Parathyroid adenoma (tissue), 2 donors: Measurements from ENCODE around the gene HOATZ.
A peak's percentile ranks its signal among the peaks of the same experiment; 100 is the strongest.

ENCODE experiments used
- H2AFZ ChIP-seq: fragments of 300-600 bp; sonication (generic); one replicate; pipeline ENCODE4 v1.7.0; 2017; ENCODE audit warnings: antibody characterized with exemption, mild to moderate bottlenecking
- H3K27ac ChIP-seq: fragments of 300-600 bp; sonication (generic); one replicate; pipeline ENCODE4 v1.7.0; 2017
- H3K27me3 ChIP-seq: fragments of 300-600 bp; sonication (generic); one replicate; pipeline ENCODE4 v1.7.0; 2017; ENCODE audit warnings: low read length; ENCODE audit not compliant: control insufficient read depth, insufficient read depth
- H3K36me3 ChIP-seq: fragments of 300-600 bp; sonication (generic); one replicate; pipeline ENCODE4 v1.7.0; 2017; ENCODE audit warnings: low read length; ENCODE audit not compliant: control insufficient read depth, insufficient read depth
- H3K4me1 ChIP-seq: fragments of 300-600 bp; sonication (generic); one replicate; pipeline ENCODE4 v1.7.0; 2017; ENCODE audit warnings: control low read depth
- H3K4me2 ChIP-seq: fragments of 300-600 bp; sonication (generic); one replicate; pipeline ENCODE4 v1.7.0; 2017; ENCODE audit warnings: low read length
- H3K4me3 ChIP-seq: fragments of 300-600 bp; sonication (generic); one replicate; pipeline ENCODE4 v1.7.0; 2017; ENCODE audit warnings: low read depth, low read length
- H3K79me2 ChIP-seq: fragments of 300-600 bp; sonication (generic); one replicate; pipeline ENCODE4 v1.7.0; 2017; ENCODE audit warnings: control low read depth
- H3K9ac ChIP-seq: fragments of 300-600 bp; sonication (generic); one replicate; pipeline ENCODE4 v1.7.0; 2017; ENCODE audit warnings: mild to moderate bottlenecking
- H3K9me3 ChIP-seq: fragments of 300-600 bp; sonication (generic); one replicate; pipeline ENCODE4 v1.7.0; 2017; ENCODE audit warnings: low read length; ENCODE audit not compliant: control insufficient read depth
- CTCF ChIP-seq: fragments of 300-600 bp; sonication (generic); IDR thresholded peaks from one replicate; pipeline ENCODE4 v1.7.0; 2017; ENCODE audit warnings: antibody characterized with exemption, mild to moderate bottlenecking
- donor health status: primary hyperparathyroidism.

The HOATZ gene

GRCh38 chr11:111502611-111503010, 12.0 kb upstream of the HOATZ start:
- Histone ChIP-seq H2AFZ (no peak overlapping the region), H3K79me2 (no peaks in the 10 kb centered on the region), H3K27me3 (no peaks in the 10 kb centered on the region), H3K27ac (no peak overlapping the region), H3K4me3 (no peak overlapping the region), H3K4me1 (no peaks in the 10 kb centered on the region), H3K9ac (no peak overlapping the region), H3K9me3 (no peaks in the 10 kb centered on the region), H3K36me3 (no peaks in the 10 kb centered on the region), H3K4me2 (no peak overlapping the region)
- no peak for TF ChIP-seq CTCF

- H3K9ac ChIP-seq: no peak overlapping the region
- no peak overlapping the region for H3K27ac ChIP-seq
- no peak for TF ChIP-seq CTCF
- no peaks in the 10 kb centered on the region for H3K79me2 ChIP-seq
- no peaks in the 10 kb centered on the region for H3K9me3 ChIP-seq
- no peaks in the 10 kb centered on the region for H3K27me3 ChIP-seq
- no peak overlapping the region for H3K4me2 ChIP-seq
- H2AFZ ChIP-seq: no peak overlapping the region
- H3K4me3 ChIP-seq: no peak overlapping the region
- H3K36me3 ChIP-seq: no peaks in the 10 kb centered on the region
- H3K4me1 ChIP-seq: no peaks in the 10 kb centered on the region
These were observed 4.3 kb upstream of the HOATZ start for GRCh38 chr11:111510311-111510710.

- H3K36me3 ChIP-seq: no peaks in the 10 kb centered on the region
- no peaks in the 10 kb centered on the region for H3K79me2 ChIP-seq
- TF ChIP-seq CTCF: no peak
- no peaks in the 10 kb centered on the region for H3K9me3 ChIP-seq
- no peak within 1 kb of the TSS for H3K9ac ChIP-seq
- no peaks in the 10 kb centered on the region for H3K27me3 ChIP-seq
- peak within 1 kb of the TSS; percentile 58 for H3K4me2 ChIP-seq
- no peak within 1 kb of the TSS for H3K27ac ChIP-seq
- no peak within 1 kb of the TSS for H2AFZ ChIP-seq
- H3K4me3 ChIP-seq: no peak within 1 kb of the TSS
- H3K4me1 ChIP-seq: no peaks in the 10 kb centered on the region
These were observed 2.0 kb upstream of the HOATZ start, which contains the start of gene BTG4 for GRCh38 chr11:111512296-111513239. Gene BTG4, minus strand, starts transcription at chr11:111512386. Its CDS starts 13,610 bp downstream, at chr11:111498776.

GRCh38 chr11:111513240-111513605, 1.4 kb upstream of the HOATZ start:
- no peaks in the 10 kb centered on the region for H3K27me3 ChIP-seq
- no peak overlapping the region for H3K9ac ChIP-seq
- H3K79me2 ChIP-seq: no peaks in the 10 kb centered on the region
- no peaks in the 10 kb centered on the region for H3K36me3 ChIP-seq
- TF ChIP-seq CTCF: no peak
- peak overlapping the region; percentile 58 for H3K4me2 ChIP-seq
- H3K9me3 ChIP-seq: no peaks in the 10 kb centered on the region
- no peak overlapping the region for H2AFZ ChIP-seq
- H3K27ac ChIP-seq: no peak overlapping the region
- no peak overlapping the region for H3K4me3 ChIP-seq
- no peaks in the 10 kb centered on the region for H3K4me1 ChIP-seq
